GM21576 (cell line): ENCODE data around the gene FRMD4A.

ENCODE experiments used
- ATAC-seq: cut with Tn5 transposase; IDR thresholded peaks from one replicate; pipeline ENCODE4 v1.9.1; 2021; ENCODE audit warnings: mild to moderate bottlenecking, moderate library complexity; ENCODE audit not compliant: unreplicated experiment

FRMD4A gene

GRCh38 chr10:13739183-13739582, 591.5 kb downstream of the FRMD4A start:
- no peak for ATAC-seq

DNA sequence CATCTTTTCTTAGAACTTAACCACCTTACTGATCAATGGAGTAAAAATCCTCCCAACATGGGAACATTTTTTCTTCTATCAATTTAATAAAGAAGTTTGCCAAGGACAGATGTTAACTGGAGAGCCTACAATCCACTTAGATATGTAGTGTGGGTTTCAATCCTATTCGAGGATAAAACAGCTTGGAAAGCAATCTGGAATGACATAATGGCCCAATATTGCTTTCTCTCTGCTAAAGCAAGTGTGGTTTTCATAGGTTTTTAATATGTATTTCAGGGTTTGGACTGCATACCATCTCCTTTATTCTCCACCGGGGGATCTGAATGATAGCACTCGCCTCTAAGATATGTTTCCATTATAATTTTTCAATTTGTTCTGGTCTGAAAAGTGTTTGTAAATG, 594.2 kb downstream of the FRMD4A start:
- no peak for ATAC-seq

GRCh38 chr10:13734151-13734550, 596.6 kb downstream of the FRMD4A start:
- ATAC-seq, result no peak

GRCh38 chr10:13733071-13733470, 597.7 kb downstream of the FRMD4A start:
- ATAC-seq, result no peak

DNA sequence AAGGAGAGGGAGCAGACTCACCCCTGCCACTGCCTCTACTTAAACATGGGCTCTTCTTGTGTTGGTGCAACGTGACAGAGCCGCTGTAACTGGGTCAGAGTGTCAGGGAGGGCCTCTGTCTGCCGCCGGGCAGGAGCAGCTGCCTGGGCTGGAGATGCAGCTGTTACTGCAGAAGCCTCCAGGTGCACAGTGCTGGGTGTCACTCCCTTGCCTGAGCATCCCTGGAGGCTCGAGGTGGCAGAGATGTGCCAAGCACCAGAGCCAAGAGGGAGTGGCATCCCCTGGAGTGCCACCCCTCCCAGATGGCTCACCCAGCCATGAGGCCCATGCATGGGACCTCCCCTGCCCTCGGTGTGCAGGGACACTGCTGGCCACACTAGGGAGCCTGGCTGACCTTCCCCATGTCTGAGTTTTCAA, 598.3 kb downstream of the FRMD4A start:
- ATAC-seq, result no peak

DNA sequence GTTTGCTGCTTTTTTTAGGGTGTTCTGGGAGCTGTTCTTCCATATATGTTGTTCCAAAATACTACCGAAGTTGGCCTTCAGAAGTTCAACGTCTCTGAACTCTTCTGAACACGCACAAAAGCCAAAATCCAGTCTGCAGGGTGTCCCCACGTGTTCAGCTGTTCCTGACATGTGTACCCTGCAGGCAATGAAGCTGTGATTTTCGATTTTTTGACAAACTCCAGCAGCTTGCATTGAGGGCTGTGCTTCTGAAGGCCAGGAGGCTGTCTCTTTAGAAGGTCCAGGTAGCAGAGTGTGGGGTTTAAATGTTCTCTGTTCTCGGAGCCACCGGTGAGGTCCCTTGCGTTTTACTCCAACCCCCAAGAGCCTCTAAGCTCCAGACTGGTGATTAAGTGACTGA, 598.9 kb downstream of the FRMD4A start:
- no peak for ATAC-seq

- no peak for ATAC-seq
These were observed 599.8 kb downstream of the FRMD4A start for GRCh38 chr10:13730956-13731355.

GRCh38 chr10:13730306-13730652, 600.4 kb downstream of the FRMD4A start:
- no peak for ATAC-seq

GRCh38 chr10:13729586-13730305, 601.0 kb downstream of the FRMD4A start:
- ATAC-seq, result no peak

GRCh38 chr10:13728898-13729535, 601.7 kb downstream of the FRMD4A start:
- no peak for ATAC-seq

DNA sequence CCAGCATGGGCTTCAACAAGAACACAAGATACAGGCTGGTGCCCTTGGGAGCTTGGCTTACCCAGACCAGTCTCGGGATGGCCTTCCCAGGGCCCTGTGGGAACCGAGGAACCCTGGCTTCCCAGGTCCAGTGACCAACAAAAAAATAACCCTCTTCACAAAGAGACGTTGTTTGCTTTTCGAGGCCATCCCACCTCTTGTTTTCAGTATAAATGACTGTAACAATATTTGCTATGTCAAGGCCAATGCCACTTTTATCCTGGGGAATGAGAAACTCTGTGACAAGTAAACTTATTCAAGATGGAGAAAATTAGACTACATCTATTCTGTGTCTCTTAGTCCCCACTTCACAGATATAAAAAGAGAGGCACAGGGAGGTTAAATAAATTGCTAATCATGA, 605.1 kb downstream of the FRMD4A start:
- ATAC-seq, result no peak

DNA sequence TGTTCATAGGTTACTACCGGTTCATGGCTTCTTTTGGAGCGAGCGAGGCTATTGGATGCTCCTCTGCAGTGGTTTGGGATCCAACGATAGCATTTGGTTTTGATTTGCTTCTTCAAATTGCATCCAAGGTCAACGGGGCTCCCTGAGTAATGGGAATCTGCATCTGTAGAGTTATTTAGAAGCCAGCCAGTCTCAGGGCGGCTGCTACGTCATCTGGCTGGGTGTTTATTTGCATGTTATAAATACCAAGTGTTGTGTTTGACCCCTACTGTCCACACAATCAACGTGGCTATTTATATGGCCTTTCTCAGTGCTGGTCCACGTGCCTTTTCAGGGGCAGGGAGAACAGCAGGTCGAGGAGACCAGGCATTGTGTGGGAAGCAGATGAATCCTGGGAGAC, 606.2 kb downstream of the FRMD4A start:
- no peak for ATAC-seq

- no peak for ATAC-seq
These were observed 607.7 kb downstream of the FRMD4A start for GRCh38 chr10:13722747-13723653.

DNA sequence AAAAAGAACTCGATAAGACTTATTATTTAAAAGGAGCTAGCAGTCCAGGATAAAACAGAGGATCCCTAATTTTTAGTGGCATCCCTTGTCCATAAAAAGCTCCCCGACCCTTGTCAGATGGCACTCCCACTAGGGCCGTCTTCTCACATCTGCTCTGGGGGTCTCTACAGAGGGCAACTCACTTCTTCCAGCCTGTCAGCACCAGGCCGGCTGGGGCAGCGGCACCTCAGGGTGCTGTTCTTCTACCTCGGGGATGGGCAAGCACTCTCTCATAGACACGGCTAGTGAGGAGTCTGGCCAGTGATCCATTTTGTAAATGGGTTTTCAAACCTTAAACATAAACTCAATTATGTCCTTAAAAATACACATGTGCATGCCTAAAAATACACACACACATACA, 609.2 kb downstream of the FRMD4A start:
- ATAC-seq, result no peak

DNA sequence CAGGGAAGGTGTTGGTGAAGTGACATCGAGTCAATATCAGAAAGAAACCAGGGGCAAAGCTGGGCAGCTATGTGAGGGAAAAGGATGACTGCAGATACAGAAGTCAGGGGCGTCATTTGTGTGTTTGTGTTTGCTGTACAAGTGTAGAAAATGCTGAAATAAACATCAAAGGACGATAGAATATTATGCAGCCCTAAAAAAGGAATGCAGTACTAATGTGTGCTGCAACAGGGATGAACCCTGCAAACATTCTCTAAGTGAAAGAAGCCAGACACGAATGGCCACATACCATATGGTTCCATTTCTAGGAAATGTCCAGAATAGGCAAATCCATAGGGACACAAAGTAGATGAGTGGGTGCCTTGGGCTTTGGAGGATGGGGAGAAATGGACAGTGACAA, 610.0 kb downstream of the FRMD4A start:
- ATAC-seq, result no peak

DNA sequence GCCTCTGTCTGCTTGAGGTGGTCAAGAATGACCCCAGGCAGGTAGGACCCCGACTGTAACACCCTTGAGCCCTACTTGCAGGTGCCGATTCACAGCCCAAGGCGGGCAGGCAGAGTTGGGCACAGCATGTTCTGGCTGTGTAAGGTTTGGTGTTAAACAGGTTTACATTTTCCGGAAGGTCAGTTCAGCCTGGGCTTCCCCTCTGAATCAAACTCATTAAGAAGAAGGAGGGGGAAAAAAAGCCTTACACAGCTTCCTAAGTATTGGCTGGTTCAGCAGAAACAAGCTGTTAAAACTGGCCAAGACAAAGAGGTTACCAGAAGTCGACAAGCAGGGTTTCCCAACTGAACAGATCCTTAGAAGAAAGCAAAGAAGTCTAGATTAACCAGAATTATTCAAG, 611.3 kb downstream of the FRMD4A start:
- ATAC-seq, result no peak

- no peak for ATAC-seq
These were observed 611.9 kb downstream of the FRMD4A start for GRCh38 chr10:13718820-13719219.

DNA sequence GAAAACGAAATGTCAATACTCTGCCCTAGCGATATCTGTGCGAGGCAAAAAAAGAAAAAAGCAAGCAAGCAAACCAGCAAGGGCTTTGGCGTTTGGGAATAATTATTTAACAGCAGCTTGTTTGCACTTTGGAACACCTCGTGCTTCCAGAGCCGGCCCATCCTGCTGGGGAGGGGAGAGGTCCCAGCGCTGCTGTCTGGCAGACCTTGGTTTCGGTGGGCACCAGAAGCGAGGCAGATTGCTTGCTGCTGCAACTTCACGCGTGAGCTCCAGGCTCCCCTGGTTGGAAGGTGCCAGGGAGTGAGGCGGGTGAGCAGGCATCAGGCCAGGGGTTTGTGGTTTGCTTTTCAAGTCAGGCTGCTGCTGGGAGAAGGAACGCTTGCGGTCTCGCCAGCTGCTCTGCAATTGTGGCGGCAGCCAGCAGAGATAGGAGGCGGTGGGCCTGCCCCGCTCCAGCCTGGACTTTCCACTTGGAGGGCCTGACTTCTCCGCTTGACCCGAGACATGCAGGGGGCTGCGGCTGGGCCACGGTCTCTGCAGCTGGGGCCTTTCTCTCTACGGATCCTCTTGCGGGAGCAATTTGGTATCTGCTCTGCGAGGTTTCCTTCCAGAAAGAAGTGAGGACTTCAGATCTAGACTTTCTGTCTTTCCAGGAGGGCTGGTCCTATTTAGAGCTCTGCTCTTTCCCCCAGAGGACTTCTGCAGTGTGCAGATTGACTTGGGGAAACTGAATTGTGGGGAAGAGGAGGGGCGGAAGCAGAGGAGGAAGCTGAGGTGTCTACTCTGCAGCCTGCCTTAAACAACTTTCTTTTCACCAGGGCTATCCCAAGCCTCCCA, 612.6 kb downstream of the FRMD4A start:
- ATAC-seq, result peak; percentile 42

DNA sequence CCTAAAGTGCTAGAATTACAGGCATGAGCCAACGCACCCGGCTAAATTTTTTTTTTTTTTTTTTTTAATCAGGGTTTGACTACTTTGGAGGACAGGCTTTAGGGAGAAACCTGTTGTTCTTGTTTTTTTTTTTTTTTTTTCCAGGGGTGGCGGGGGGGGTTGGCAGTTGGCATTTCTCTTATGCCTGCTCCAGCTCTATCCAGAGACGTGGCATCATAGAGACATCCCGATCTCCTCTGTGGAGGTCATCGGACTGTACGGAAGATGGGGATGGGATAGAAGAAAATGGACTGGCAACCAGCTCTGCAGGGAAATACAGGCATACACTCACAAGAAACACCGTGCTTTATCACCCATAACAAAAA, 613.2 kb downstream of the FRMD4A start:
- no peak for ATAC-seq

- ATAC-seq, result no peak
These were observed 614.3 kb downstream of the FRMD4A start for GRCh38 chr10:13716081-13717071.
